HG03575 (cell line): Measurements from ENCODE around the gene FSTL4.

Experiments used
- ATAC-seq: cut with Tn5 transposase; IDR thresholded peaks from one replicate; pipeline ENCODE4 v1.9.1; 2021; ENCODE audit not compliant: unreplicated experiment, insufficient number of reproducible peaks, low FRiP score; ENCODE audit errors: extremely low read depth

Gene FSTL4

DNA sequence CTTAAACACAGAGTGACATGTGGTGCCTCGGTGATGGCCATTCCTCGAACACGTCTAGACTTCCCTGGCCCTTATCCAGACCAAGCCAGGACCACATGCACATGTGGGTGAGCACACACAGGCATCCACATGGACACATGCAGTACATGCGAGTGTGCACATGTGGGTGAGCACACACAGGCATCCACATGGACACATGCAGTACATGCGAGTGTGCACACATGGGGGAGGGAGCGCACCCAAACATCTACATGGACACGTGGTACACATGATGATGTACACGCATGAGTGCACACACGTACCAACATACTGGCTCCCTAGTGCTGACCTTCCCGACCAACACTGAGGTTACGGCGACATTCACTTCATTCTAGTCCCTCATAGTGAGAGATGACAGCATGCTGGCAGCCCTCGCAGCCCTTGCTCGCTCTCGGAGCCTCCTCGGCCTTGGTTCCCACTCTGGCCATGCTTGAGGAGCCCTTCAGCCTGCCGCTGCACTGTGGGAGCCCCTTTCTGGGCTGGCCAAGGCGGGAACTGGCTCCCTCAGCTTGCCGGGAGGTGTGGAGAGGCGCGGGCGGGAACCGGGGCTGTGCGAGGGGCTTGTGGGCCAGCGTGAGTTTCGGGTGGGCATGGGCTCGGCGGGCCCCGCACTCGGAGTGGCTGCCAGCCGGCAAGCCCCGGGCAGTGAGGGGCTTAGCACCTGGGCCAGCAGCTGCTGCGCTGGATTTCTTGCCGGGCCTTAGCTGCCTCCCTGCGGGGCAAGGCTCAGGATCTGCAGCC lies 373.7 kb downstream of the FSTL4 start:
- ATAC-seq = no peak

DNA sequence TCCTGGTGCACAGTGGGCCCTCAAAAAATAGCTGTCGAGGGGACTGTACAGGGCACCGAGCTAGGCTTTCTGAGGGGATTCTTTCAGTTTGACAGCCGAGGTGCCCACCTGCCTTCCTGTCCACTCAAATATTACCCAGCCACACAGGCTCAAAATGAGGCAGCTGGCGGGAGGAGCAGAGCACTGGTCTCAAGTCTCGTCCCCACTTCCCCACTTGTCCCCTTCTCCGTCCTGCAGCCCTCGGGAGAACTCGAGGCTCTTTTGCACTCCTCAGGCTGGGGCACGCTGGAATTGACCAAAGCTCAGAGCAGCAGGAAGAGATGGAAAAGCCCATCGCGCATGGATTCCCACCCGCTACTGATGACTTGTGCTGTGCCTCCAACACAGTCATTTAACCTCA lies 375.4 kb downstream of the FSTL4 start:
- ATAC-seq = no peak

DNA sequence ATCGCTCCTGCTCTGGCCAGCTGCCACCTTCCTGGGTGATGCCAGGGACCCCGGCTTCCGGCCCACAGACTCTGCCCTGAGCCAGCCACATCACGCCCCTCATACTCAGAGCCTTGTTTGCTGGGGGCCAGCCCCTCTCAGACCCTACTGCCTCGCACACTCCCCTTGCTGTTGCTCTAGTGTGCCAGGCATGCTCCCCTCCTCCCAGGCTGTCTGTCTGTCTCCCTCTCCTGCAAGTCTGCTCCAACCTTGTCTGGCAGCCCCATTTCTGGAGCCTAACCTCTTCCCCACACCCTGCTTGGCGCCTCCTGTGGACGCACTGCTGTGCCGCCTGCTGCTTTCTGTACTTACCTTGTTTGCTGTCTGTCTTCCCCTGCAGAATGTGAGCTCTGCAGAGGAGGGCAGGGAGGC lies 375.8 kb downstream of the FSTL4 start:
- no peak for ATAC-seq

DNA sequence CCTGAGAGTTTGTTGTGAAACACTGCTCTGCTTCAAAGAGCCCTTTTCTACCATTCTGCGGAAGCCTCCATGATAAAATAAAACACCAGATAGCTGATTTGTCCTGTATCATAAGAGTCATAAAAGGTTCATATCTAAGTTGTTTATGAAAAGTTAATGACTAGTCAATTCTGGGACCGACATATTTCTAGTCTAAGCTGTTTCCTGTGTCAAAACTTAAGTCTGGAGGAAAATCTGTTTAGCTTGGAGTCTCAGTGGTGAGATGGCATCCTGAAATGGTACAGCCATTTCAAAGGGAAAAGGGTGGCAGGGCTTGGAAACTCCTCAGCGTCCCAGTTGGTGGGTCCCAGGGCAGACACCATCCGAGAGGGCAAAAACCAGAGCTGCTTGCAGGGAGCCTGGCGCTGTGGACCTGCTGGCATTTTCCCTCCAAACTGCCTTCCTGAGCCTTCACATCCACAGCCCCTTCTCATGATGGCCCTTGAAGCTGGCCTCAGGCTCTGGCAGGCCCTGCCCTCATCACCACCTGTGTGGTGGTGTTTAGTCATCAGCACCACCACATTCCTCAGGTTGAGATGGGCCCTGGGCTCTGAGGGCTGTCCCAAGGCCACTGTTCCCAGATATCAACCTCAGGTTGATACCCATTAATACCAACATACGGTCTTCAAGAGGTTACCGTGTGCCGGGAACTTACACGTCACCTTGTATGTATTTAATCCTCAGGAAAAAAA lies 376.5 kb downstream of the FSTL4 start:
- ATAC-seq = no peak

DNA sequence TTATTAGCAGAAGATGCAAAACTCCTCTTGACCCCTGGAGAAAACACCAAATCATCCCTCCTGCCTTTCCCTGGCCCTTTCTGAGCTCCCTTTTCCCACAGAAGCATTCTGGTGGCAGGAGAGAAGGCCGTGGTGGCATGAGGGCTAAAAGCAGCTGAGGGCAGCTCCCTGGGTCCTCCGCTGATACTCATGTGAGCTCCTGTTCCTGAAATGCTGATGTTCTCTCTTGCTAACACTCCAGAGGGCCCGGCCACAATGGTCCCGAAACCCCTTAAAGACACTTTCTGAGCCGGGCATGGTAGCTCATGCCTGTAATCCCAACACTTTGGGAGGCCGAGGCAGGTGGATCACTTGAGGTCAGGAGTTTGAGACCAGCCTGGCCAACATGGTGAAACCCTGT lies 377.4 kb downstream of the FSTL4 start:
- ATAC-seq = no peak

DNA sequence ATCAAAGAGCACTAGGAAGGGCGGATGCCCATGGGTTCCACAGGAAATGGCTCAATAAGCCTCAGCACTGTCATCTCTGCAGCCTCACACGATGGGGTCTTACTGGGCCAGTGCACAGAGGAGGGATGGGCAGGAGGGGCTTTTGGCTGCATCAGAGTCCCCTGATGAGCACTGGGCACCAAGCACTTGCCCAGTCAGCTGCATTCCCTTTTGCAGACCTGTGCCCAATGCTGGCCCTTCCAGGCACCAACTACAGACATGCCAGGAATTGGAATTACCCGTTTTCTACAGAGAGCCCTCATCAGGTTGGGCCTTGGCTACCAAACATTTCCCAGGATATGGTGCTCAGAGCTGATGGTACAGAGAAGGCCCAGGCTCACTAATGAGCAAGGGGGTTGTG lies 378.1 kb downstream of the FSTL4 start:
- ATAC-seq = no peak

DNA sequence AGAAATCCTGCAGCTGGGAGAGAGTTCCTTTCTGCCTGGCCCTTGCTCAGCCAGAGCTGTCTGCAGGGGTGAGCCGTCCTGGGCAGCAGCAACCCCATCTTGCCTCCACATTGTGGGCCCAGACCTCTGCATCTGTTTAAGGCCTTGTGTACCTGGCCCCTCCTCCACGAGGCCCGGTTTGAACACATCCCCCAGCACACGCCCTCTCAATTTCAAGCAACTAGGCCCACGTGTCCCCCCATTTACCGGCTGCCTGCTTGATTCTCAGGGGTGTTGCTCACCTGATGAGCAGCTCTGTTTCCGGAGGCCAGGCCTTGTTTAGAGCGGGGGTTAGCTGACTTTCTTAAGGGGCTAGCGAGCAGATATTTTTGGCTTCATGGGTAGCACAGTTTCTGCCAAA lies 378.7 kb downstream of the FSTL4 start:
- ATAC-seq = no peak

DNA sequence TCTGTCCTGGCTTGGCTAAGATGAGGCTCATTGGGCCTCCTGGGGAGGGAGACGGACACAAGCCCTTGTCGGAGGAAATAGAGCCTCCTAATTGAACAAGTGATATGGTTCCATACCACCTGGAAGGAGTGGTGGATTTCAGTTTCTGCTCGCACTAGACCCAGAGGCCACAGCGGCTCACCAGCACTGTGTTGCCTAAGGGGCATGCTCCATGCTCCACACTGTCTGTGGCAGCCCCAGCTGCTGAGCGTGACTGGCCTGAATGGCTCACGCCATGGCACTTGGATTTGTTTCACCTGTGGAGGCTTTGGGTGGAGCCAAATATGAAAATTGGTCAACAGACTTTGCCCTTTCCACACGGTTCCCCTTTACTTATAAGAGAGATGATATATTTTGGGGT lies 379.4 kb downstream of the FSTL4 start:
- no peak for ATAC-seq

DNA sequence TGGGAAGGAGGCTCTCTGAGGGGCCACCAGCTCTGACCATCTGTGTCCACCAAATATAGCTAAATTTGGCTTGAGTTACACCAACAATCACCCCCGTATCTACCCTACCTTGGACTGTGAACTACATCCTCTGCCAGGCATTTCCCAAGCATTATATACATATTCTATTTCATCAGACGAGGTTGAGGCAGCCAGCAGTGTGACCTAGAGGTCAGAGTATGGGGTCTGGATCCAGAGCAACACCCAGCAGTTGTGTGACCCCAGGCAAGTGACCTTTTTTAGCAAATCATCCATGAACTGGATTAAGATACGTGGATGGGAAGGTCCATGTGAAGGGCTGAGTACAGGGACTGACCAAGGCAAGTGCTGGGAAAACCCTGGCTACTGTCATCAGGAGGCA lies 379.9 kb downstream of the FSTL4 start:
- no peak for ATAC-seq

DNA sequence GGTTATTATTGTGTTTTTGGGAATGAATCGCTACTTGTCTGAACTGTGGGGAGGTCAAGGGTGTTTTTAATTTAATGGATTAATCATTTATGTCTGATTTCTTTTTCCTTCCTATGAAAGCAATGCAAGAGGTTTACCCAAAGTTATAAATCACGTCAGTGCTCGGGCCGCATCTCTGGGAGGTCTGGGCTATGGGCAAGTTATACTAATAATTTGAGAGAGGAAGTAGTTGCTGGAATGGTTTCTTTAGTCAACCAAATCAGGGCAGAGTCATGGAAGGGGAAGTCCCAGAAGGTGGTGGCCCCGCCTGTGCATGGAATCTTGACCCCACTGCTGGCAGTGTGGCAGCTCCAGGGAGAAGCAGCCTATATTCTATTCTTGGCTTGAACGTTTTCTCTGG lies 380.3 kb downstream of the FSTL4 start:
- ATAC-seq = no peak

DNA sequence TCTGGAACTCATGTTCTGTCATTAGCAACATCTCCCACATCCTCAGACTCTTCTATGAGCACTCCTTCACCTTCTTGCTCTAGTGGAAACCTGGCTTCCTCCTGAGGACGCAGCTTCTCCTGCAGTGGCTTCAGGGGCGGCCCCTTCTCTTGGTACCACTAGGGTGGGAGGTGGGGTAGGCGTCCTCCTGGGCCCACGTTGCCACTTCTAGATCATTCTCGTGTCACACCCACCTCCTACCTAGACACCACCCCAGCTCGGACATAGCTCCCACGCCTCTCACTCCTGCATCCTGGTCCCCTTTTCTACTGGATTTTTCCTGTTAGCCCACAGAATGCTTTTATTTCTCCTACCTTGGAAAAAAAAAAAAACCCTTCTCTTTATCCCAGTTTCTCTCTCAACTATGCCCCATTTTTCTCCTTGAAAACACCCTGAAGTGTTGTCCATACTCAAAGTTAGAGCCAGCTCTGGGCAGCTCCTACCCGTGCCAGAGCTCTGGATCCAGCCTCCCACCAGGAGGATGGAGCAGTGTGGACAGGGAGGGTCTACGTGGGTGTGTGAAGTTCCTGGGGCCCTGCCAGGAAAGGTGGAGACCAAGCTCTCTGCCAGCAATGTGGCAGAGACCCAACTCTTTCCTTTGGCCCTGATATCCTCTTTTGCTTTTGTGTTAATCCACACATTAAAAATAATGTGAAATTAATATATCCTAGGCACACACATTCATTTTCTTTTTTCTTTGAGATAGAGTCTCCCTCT lies 381.3 kb downstream of the FSTL4 start:
- ATAC-seq = no peak

DNA sequence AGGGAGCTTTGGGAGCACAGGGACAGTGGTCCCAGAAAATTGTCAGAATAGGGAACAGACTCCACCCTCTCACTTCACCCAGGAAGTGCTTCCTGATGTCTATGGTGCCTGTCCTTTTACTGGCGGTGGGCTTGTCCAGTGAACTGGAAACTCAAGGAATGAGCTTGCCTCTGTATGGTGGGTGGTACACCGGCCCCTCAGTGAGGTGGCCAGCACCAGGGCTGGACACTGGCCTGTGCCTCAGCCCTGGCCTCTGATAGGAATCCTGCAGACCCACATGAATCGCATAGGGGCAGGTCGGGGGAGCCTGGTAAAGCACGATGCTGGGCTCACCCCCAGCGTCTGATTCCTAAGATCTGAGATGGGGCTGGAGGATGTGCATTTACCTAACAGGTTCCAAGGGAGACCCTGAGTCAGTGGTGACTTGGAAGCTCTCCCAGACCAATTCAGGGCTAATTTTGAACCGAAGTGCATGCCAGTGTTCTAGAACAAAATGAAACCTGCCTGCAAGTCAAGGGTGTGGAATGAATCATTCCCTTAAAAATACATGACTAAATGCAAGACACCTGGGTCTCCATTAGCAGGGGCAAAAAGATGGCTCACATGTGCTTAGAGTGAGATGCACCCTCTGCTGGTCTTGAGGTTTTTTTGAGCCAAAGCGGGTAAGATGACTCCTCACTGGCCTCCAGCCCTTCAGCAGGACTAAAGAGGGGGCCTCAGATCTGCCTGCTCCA lies 382.2 kb downstream of the FSTL4 start:
- no peak for ATAC-seq

DNA sequence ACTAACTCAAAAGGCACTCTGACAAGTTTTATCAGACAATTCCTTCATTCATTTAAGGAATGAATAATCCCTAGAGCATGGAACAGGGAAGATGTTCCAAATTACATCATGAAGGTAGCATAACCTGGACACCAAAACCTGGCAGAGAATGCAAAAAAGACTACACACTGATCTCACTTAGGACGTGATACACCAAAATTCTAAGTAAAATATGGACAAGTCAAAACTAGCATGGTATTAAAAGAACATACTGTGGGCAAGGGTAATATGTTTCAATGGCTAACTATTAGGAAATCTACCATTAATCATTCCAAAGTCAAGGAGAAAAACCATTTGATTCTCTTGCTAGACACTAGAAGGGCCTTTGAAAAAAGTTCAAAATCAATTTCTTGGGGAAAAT lies 384.0 kb downstream of the FSTL4 start:
- ATAC-seq = no peak

DNA sequence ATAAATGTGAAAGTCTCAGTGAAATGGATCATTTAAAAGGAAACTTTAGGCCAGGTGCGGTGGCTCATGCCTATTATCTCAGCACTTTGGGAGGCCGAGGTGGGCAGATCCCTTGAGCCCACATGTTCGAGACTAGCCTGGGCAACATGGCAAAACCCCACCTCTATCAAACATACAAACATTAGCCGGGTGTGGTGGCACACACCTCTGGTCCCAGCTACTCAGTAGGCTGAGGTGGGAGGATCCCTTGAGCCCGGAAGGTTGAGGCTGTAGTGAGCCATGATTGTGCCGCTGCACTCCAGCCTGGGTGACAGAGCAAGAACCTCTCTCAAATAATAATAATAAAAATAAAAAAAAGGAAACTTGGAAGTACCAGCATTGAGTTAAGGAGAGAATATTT lies 384.4 kb downstream of the FSTL4 start:
- ATAC-seq = no peak

DNA sequence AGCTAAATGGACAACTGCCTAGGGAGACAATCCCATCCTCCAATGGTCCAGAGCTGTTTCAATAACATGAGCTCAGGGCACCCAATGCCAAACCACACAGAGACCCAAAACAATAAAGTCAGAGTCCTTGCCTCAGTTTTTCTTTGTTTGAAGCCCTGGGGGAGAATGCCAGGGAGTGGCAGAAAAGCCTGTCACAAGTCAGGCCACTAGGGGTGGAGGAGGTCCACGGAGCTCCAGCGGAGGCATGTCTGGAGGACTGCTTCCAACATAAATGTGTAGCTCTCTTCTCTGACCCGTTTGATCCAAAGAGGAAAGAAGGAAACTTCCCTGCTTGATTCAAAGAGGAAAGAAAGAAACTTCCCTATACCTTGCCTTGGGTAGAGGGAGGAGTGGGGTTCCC lies 385.3 kb downstream of the FSTL4 start:
- ATAC-seq = no peak

DNA sequence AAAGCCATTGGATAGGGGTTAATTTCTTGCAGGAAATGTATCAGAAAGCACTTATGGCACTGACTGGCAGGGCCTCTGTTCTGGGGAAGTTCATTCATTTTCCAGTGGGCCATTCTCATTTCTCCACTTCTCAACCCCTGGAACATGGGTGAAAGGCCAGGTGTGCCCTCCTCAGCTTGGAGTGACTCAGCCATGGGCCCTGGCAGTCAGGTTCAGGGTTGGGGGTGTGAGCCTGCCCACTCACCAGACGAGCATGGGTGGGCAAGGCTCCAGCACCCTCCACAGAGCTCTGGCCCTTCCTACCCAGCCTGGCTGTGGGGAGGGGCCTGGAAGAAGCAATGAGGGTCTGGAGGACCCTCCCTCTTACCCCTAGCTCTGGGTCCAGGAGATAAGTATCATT lies 386.2 kb downstream of the FSTL4 start:
- no peak for ATAC-seq

DNA sequence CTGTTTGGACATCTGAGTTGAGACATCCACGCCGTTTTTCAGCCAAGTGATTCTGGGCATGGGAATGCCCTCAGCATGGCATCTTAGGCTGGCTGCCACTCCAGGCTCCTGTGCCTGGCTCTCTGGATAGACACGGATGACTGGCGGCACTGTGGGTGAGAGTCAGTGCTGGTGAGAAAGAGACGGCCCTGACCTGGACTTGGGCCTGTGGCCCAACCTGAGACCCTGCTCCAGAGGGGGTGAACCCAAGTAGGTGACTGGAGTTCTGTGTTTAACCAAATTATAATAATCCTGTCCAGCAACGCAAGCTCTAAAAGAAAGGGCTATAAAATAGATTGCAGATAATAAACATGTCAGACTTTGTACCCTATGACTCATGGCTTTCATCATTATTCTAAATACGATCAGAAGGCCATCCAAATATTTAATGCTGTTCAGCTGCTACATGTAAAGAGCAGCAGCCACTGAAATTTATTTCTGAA lies 386.6 kb downstream of the FSTL4 start:
- no peak for ATAC-seq

DNA sequence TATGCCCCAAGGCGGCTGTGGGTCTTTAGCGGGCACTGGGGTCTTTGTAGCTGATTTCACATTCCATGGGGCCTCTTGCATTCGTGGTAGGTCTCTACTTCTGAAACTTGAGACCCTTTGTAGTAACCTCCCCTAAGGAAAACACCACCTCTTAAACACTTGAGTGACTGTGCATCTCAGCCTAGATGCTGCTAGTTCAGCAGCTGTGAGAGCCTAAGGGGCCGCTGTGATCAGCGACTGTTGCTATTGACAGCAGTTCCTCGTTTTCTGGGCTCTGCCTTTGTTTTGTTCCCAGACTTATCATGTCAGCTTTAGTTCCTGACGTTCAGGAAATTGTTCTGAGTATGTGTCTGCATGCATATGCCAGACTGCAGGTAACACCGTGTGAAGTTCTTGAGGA lies 389.4 kb downstream of the FSTL4 start:
- ATAC-seq = no peak

DNA sequence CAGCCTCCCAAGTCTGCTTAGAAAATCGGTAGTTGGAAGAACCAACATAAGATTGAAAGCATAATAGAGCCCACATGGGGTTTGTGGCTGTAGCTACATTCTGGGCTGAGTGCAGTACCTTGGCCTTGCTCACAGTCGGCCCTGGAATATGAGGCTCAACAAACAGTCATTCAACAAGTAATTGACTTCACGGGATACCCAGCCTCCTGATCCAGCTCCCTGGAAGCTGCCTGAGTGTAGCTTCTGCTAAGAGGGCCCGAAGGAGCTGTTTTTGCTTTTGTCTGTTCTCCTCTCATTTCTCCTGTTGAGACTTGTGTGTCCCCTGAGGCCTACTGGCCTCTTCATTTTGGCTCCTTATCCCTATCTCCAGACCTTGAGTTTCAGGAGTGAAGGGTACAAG lies 389.8 kb downstream of the FSTL4 start:
- no peak for ATAC-seq
